Activated T-cell treated with anti-CD3 and anti-CD28 coated beads for 48 hours (primary cell): ENCODE measurements around the gene CDHR5.

Experiments used
- DNase-seq: peaks from one replicate; pipeline ENCODE4 v3.0.0-alpha.2; 2020; ENCODE audit warnings: low read depth

CDHR5 gene

DNA sequence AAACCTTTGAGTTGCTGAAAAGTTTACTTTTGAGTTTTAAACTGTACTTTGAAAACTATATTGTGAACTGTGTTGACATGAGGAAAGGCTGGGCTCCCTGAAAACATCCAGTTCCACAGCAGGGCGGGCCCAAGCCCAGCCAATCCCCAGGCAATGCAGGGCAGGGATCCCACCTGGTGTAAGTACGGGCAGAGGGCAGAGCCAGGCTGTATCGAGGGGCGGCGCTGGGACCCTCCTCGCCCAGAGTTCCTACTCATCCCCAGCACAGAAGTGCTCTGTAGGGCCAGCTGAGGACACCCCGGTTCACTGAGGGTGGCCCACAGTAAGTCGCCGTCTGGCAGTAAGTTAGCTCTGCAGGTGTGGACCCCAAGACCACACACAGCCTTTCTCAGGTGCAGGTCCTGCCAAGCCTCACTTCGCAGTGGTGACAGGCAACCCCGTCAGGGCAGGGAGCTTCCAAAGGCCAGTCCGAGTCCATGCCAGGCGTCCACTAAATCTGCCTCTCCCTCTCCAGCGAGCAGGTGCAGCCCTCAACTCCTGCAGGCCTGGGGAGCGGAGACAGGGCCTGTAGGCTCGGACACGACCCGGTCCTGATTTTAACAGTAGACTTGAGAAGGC, 57.6 kb downstream of the CDHR5 start:
- no peak for DNase-seq
